ENCODE data around the gene LRRN4. TPM values are rescaled to one million over a fixed set of nuclear protein-coding genes. Genes with fewer than 3 reads are reported as not detected.

The LRRN4 gene
- total RNA-seq (1 to 10 TPM in 2 of 5 donors, not detected in 3; 1.1 to 2.9 TPM), polyA plus RNA-seq (under 1 TPM in 1 of 3 donors, not detected in 2; 0.19 TPM)
- long read RNA-seq, donor 1 = 0 reads
- long read RNA-seq, donor 2, partial matches to known transcripts = 0 of 1 reads
- long read RNA-seq, donor 2, other reads (novel, unspliced or antisense) = 0 of 1 reads
- long read RNA-seq, donor 3, partial matches to known transcripts = 0 of 1 reads
- long read RNA-seq, donor 3, other reads (novel, unspliced or antisense) = 0 of 1 reads
- long read RNA-seq, donor 4 = 0 reads
- long read RNA-seq, donor 5 = 0 reads
- long read RNA-seq, donor 6, transcript LRRN4-201 (5 exons, 2,692 nt) = major isoform, 6 of 6 reads
- long read RNA-seq, donor 6, partial matches to known transcripts = 0 of 6 reads
- long read RNA-seq, donor 6, other reads (novel, unspliced or antisense) = 0 of 6 reads
- long read RNA-seq, donor 7 = 0 reads
- long read RNA-seq, donor 8 = 0 reads
- long read RNA-seq, donor 9, partial matches to known transcripts = 0 of 2 reads
- long read RNA-seq, donor 9, other reads (novel, unspliced or antisense) = 0 of 2 reads
- long read RNA-seq, donor 10 = 0 reads

DNA sequence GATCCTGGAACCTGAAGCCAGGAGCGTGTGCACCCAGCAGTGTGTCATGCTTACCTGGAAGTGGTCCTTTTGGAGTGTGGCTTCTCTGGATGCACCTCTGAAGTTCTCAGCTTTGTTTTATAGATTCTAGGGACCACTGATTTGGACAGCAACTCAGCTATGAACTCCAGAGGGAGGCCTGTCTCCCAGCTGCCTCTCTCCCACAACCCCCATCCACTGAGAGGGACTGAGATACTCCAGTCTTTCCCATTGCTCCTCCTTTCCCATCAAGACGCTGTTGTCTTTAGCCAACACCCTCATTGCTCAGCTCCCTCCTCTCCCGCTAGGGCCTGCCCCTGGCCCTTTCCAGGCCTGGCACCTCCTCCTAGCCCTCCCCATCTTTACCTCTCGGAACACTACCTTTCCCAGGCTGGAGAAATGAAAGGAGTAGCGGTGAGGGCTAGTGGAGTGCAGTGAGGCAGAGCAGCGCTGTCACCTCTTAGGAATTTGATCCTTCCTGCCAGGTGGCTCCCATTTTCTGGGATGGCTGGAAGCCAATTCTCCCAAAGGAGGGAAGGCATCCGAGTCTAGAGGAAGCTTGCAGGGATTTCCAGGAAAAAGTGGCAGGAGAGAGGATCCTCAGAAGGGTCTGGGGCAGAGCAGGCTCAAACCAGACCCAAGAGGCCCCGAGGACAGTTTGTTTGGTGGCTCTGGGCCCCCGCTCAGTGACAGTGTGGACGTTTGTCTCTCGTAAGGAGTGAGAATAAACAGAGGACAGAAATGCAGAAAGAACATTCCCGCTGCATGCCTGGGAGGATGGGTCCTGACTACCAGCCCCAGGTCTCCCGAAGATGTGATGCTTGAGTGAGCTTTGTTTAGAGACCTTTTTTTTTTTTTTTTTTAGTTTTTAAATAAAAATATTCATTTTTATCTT lies at the start of gene LRRN4:
TSS of gene LRRN4 (minus strand) at position 285 of the 913 bp plus-strand sequence. CDS start 1,261 bp downstream, outside the sequence.
- WGBS, 5 donors = 56 to 75% (median 58%) methylated on average over 13 of the region's 13 CpGs
- intact Hi-C loops (cut with DNase I; ENCODE audit: low total_unique reads) = no loop called here
- H3K4me1 ChIP-seq = peaks cover 14 to 48% (median 30%) of the 10 kb centered on the region in 4 donors
- H3K4me3 ChIP-seq = no peak within 1 kb of the TSS
- peak; percentile 48 to 51 for DNase-seq
- H3K9me3 ChIP-seq = no peaks in the 10 kb centered on the region
- no peaks in the 10 kb centered on the region for H3K36me3 ChIP-seq
- TF ChIP-seq POLR2AphosphoS5 (IDR thresholded peaks at IDR 0.05) (no peak), POLR2A (IDR thresholded peaks at IDR 0.05) (no peak), EP300 (IDR thresholded peaks at IDR 0.05) (no peak)
- TF ChIP-seq, protein P1, sequence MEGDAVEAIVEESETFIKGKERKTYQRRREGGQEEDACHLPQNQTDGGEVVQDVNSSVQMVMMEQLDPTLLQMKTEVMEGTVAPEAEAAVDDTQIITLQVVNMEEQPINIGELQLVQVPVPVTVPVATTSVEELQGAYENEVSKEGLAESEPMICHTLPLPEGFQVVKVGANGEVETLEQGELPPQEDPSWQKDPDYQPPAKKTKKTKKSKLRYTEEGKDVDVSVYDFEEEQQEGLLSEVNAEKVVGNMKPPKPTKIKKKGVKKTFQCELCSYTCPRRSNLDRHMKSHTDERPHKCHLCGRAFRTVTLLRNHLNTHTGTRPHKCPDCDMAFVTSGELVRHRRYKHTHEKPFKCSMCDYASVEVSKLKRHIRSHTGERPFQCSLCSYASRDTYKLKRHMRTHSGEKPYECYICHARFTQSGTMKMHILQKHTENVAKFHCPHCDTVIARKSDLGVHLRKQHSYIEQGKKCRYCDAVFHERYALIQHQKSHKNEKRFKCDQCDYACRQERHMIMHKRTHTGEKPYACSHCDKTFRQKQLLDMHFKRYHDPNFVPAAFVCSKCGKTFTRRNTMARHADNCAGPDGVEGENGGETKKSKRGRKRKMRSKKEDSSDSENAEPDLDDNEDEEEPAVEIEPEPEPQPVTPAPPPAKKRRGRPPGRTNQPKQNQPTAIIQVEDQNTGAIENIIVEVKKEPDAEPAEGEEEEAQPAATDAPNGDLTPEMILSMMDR (IDR thresholded peaks at IDR 0.05) = no peak
- no peak within 1 kb of the TSS for H3K27ac ChIP-seq
- peaks cover 0 to 63% (median 12%) of the 10 kb centered on the region in 3 donors for H3K27me3 ChIP-seq

DNA sequence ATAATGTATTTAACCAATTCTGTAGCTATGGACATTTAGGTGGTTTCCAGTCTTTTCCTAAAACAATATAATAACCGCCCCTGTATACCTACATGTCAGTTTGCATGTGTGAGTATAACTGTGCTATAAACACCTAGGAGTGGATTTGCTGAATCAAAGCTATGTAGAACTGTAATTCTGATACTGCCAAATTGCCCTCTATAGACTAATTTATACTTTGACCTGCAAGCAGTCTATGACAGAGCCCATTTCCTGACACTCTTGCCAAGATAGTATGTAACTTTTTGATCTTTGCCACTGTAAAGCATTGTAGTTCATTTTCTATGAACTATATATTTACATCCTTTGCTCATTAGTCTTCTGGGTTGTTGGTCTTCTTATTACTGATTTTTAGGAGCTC lies 49.4 kb upstream of the LRRN4 start:
- Histone ChIP-seq H3K36me3 (peaks cover 0 to 32% (median 29%) of the 10 kb centered on the region in 4 donors), H3K4me1 (no peaks in the 10 kb centered on the region), H3K27me3 (no peaks in the 10 kb centered on the region), H3K4me3 (no peak overlapping the region), H3K27ac (no peak overlapping the region), H3K9me3 (no peaks in the 10 kb centered on the region)
- no peak for DNase-seq
- TF ChIP-seq POLR2A (IDR thresholded peaks at IDR 0.05) (no peak), POLR2AphosphoS5 (IDR thresholded peaks at IDR 0.05) (no peak), EP300 (IDR thresholded peaks at IDR 0.05) (no peak)
- TF ChIP-seq, protein P1 (IDR thresholded peaks at IDR 0.05) = no peak
- WGBS, 5 donors = 67 to 92% (median 89%) methylated on average over 1 of the region's 1 CpG
- intact Hi-C loops (cut with DNase I; ENCODE audit: low total_unique reads) = no loop called here

DNA sequence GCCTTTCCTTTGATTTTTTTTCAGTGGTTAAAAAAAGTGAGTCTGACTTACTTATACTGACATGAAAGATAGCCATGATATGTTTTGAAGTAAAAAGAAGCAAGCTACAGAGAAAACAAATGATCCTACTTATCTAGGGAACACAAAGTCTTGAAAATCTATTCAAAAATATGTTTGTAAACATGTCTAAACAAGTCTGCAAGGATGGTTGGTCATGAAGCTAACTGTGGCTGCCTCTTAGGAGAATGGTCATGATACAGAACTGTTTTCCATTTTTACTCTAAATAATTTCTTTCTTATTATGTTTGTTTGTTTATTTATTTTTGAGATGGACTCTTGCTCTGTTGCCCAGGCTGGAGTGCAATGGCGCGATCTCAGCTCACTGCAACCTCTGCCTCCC lies 47.5 kb upstream of the LRRN4 start:
- Histone ChIP-seq H3K4me1 (no peaks in the 10 kb centered on the region), H3K27ac (no peak overlapping the region), H3K36me3 (peaks cover 0 to 17% (median 15%) of the 10 kb centered on the region in 4 donors), H3K27me3 (no peaks in the 10 kb centered on the region), H3K9me3 (no peaks in the 10 kb centered on the region), H3K4me3 (no peak overlapping the region)
- DNase-seq = no peak
- intact Hi-C loops (cut with DNase I; ENCODE audit: low total_unique reads) = no loop called here
- WGBS, 5 donors = 91 to 100% (median 93%) methylated on average over 2 of the region's 2 CpGs
- TF ChIP-seq POLR2AphosphoS5 (IDR thresholded peaks at IDR 0.05) (no peak), EP300 (IDR thresholded peaks at IDR 0.05) (no peak), POLR2A (IDR thresholded peaks at IDR 0.05) (no peak)
- TF ChIP-seq, protein P1 (IDR thresholded peaks at IDR 0.05) = no peak

DNA sequence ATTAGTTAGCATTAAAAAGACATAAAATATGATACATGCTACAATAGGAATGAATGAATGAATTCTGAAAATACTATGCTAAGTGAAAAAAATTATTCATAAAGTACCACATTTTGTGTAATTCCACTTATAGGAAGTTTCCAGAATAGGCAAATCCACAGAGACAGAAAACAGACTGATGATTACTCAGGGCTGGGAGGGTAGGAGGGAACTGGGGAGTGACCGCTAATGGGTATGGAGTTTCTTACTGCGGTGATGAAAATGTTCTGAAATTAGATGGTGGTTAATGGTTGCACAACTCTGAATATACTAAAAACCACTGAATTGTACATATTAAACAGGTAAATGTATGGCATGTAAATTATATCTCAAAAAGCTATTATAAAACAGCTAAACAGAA lies 46.4 kb upstream of the LRRN4 start:
- 68 to 96% (median 92%) methylated on average over 2 of the region's 2 CpGs for WGBS, 5 donors
- intact Hi-C loops (cut with DNase I; ENCODE audit: low total_unique reads) = no loop called here
- Histone ChIP-seq H3K27me3 (no peaks in the 10 kb centered on the region), H3K4me3 (no peak overlapping the region), H3K36me3 (peaks cover 0 to 11% (median 8%) of the 10 kb centered on the region in 4 donors), H3K9me3 (no peaks in the 10 kb centered on the region), H3K4me1 (no peaks in the 10 kb centered on the region), H3K27ac (no peak overlapping the region)
- DNase-seq = no peak
- TF ChIP-seq EP300 (IDR thresholded peaks at IDR 0.05) (no peak), POLR2AphosphoS5 (IDR thresholded peaks at IDR 0.05) (no peak), POLR2A (IDR thresholded peaks at IDR 0.05) (no peak)
- TF ChIP-seq, protein P1 (IDR thresholded peaks at IDR 0.05) = no peak

Data from stomach (tissue), 19 donors.